WERI-Rb-1 (cell line): ENCODE data around the gene DPF3.

Experiments used
- DNase-seq: peaks from one replicate; pipeline ENCODE4 v3.0.0-alpha.2; 2020
- H3K27ac ChIP-seq: fragments of 250-450 bp; sonication (Bioruptor Pico); 2 replicates; pipeline ENCODE4 v1.5.1; 2020; ENCODE audit warnings: mild to moderate bottlenecking, moderate library complexity
- H3K27me3 ChIP-seq: fragments of 250-450 bp; sonication (Bioruptor Pico); 2 replicates; pipeline ENCODE4 v1.5.1; 2021; ENCODE audit warnings: mild to moderate bottlenecking, low read depth, moderate library complexity; ENCODE audit not compliant: insufficient read depth, severe bottlenecking
- H3K36me3 ChIP-seq: fragments of 250-450 bp; sonication (Bioruptor Pico); 2 replicates; pipeline ENCODE4 v1.5.1; 2020; ENCODE audit warnings: mild to moderate bottlenecking, moderate library complexity
- H3K4me3 ChIP-seq: 2 replicates; pipeline ENCODE4 v1.5.1; 2011; ENCODE audit warnings: low read depth, mild to moderate bottlenecking, control low read depth, low read length
- H3K9me3 ChIP-seq: fragments of 250-450 bp; sonication (Bioruptor Pico); 2 replicates; pipeline ENCODE4 v1.5.1; 2021; ENCODE audit warnings: mild to moderate bottlenecking, moderate library complexity; ENCODE audit not compliant: severe bottlenecking
- TF ChIP-seq, protein P1 (sequence below): IDR thresholded peaks from 2 replicates; pipeline ENCODE4 v1.5.1; 2011; ENCODE audit warnings: low read depth, mild to moderate bottlenecking, control low read depth, inconsistent platforms, low read length

Gene DPF3

DNA sequence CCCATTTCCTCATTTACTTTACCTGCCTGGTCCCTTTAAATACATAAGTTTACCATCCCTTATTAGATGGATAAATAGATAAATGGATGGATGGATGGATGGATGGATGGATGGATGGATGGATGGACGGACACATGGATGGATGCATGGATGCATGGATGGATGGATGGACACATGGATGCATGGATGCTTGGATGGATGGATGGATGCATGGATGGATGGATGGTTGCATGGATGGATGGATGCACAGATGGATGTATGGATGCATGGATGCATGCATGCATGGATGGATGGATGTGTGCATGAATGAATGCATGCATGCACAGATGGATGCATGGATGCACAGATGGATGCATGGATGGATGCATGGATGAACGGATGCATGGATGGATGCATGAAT, 93.6 kb downstream of the DPF3 start:
- Histone ChIP-seq H3K9me3 (no peaks in the 10 kb centered on the region), H3K27ac (no peak overlapping the region), H3K27me3 (no peaks in the 10 kb centered on the region), H3K4me3 (no peak overlapping the region), H3K36me3 (no peaks in the 10 kb centered on the region; the same call in 1 of the 2 replicates)
- TF ChIP-seq, protein P1, sequence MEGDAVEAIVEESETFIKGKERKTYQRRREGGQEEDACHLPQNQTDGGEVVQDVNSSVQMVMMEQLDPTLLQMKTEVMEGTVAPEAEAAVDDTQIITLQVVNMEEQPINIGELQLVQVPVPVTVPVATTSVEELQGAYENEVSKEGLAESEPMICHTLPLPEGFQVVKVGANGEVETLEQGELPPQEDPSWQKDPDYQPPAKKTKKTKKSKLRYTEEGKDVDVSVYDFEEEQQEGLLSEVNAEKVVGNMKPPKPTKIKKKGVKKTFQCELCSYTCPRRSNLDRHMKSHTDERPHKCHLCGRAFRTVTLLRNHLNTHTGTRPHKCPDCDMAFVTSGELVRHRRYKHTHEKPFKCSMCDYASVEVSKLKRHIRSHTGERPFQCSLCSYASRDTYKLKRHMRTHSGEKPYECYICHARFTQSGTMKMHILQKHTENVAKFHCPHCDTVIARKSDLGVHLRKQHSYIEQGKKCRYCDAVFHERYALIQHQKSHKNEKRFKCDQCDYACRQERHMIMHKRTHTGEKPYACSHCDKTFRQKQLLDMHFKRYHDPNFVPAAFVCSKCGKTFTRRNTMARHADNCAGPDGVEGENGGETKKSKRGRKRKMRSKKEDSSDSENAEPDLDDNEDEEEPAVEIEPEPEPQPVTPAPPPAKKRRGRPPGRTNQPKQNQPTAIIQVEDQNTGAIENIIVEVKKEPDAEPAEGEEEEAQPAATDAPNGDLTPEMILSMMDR, result no peak
- DNase-seq, result no peak

- H3K4me3 ChIP-seq, result no peak overlapping the region
- no peak overlapping the region for H3K27ac ChIP-seq
- TF ChIP-seq, protein P1, result no peak
- no peaks in the 10 kb centered on the region for H3K36me3 ChIP-seq
- DNase-seq, result no peak
- H3K9me3 ChIP-seq, result no peaks in the 10 kb centered on the region
- H3K27me3 ChIP-seq, result no peaks in the 10 kb centered on the region
Observed at GRCh38 chr14:72796935-72797334, 97.0 kb downstream of the DPF3 start.

DNA sequence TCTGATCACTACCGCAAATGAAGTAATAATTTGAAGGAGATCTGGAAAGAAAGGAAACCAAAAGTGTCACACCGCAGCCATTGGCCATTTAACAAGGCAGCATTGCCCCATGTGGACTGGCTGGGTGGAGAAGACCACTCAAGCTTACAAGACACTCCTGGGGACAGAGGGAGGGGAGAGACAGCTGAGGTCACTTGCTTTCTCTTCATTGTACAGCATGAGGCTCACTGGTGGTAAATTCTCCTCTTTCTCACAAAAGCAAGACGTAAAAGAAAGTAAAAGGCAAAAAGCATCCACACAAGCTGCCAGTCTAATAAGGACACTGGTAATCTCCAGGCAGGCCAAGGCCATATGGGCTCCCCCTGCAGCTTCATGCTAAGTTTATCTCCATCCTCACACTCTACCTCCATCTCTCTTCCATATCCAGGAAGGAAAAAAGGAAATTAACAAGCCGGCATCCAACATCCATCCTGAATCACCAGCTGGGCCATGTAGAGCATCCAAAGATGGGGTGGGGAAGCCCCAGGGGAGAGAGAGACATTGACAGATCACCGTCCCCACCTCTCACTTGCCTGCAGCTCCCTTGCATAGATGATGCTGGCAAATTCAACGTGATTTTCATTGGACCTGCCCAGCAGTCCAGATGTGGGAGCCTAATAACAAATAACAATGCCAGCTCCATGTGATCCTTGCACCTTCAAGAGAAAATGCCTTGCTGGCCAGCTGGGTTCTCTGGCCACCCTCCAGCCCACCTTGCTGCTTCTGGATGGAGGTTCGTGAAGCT, 100.6 kb downstream of the DPF3 start:
- TF ChIP-seq, protein P1, result peak; percentile 19; the same call in 1 of the 2 replicates
- DNase-seq, result peak; percentile 24
- H3K4me3 ChIP-seq, result no peak overlapping the region
- no peaks in the 10 kb centered on the region for H3K36me3 ChIP-seq
- H3K9me3 ChIP-seq, result no peaks in the 10 kb centered on the region
- no peaks in the 10 kb centered on the region for H3K27me3 ChIP-seq
- no peak overlapping the region for H3K27ac ChIP-seq

- DNase-seq, result peak; percentile 16
- Histone ChIP-seq H3K27me3 (no peaks in the 10 kb centered on the region), H3K9me3 (no peaks in the 10 kb centered on the region), H3K36me3 (no peaks in the 10 kb centered on the region), H3K27ac (no peak overlapping the region), H3K4me3 (no peak overlapping the region)
- TF ChIP-seq, protein P1, result no peak
Observed at GRCh38 chr14:72792051-72792788, 101.7 kb downstream of the DPF3 start.

GRCh38 chr14:72790887-72791566, 102.9 kb downstream of the DPF3 start:
- Histone ChIP-seq H3K9me3 (no peaks in the 10 kb centered on the region), H3K27me3 (no peaks in the 10 kb centered on the region), H3K4me3 (no peak overlapping the region), H3K36me3 (no peaks in the 10 kb centered on the region), H3K27ac (no peak overlapping the region)
- TF ChIP-seq, protein P1, result no peak
- no peak for DNase-seq
